Esophagus (tissue), 2 donors: Measurements from ENCODE around the gene SNRNP25. TPM values are rescaled to one million over a fixed set of nuclear protein-coding genes. Genes with fewer than 3 reads are reported as not detected.
"Not testable (repeated sequence)": the region's sequence is repeated elsewhere in the genome, so short reads cannot be mapped to it uniquely, and the experiment has no call there.

Source experiments
- H3K27ac ChIP-seq, 2 donors: one replicate each; pipeline ENCODE4 v1.5.1; 2013; ENCODE audit warnings: low read depth in 2 of 2, mild to moderate bottlenecking in 2 of 2, inconsistent platforms in 1 of 2, low read length in 1 of 2, moderate library complexity in 1 of 2
- H3K27me3 ChIP-seq, 2 donors: one replicate each; pipeline ENCODE4 v1.6.1; 2013; ENCODE audit warnings: low read length in 2 of 2, control low read depth in 1 of 2, mild to moderate bottlenecking in 1 of 2; ENCODE audit not compliant: insufficient read depth in 2 of 2, control insufficient read depth in 1 of 2
- H3K36me3 ChIP-seq, 2 donors: one replicate each; pipeline ENCODE4 v1.6.1; 2013; ENCODE audit warnings: low read length in 1 of 2; ENCODE audit not compliant: control insufficient read depth in 2 of 2, insufficient read depth in 2 of 2
- H3K4me1 ChIP-seq, 2 donors: one replicate each; pipeline ENCODE4 v1.6.1; 2013; ENCODE audit warnings: low read length in 1 of 2; ENCODE audit not compliant: control insufficient read depth in 2 of 2, insufficient read depth in 2 of 2
- H3K4me3 ChIP-seq, 2 donors: one replicate each; pipeline ENCODE4 v1.5.1; 2013; ENCODE audit warnings: low read length in 2 of 2, mild to moderate bottlenecking in 2 of 2, low read depth in 1 of 2, moderate library complexity in 1 of 2
- H3K9me3 ChIP-seq, 2 donors: one replicate each; pipeline ENCODE4 v1.6.1; 2013; ENCODE audit warnings: mild to moderate bottlenecking in 2 of 2, low read depth in 1 of 2, low read length in 1 of 2, moderate library complexity in 1 of 2; ENCODE audit not compliant: control insufficient read depth in 2 of 2, insufficient read depth in 1 of 2
- WGBS, 2 donors: extraction: QIAGEN DNeasy Blood & Tissue Kit; methylation state at CpG; one replicate each; pipeline ENCODE4 v1.1.7; 2013; 5-methylcytosine and 5-hydroxymethylcytosine counted together
- polyA plus RNA-seq, 2 donors: library from polyadenylated mRNA; stranded (reverse); fragments of 200-250 nt; gene quantifications; one replicate each; pipeline ENCODE4 v1.2.3, GENCODE V29; 2013
- donor health status: healthy with polysubstance abuse.
- donor health status: Bipolar disorder and iron deficiency.

SNRNP25 gene
- polyA plus RNA-seq: 10 to 100 TPM; 18.1 to 25.6 TPM

- Histone ChIP-seq H3K9me3 (no peaks in the 10 kb centered on the region), H3K27ac (peak within 1 kb of the TSS; percentile 51 to 76), H3K4me3 (peak within 1 kb of the TSS; percentile 84 to 86), H3K27me3 (no peaks in the 10 kb centered on the region), H3K36me3 (peaks cover 3 to 33% of the 10 kb centered on the region in 2 donors), H3K4me1 (peaks cover 0 to 3% of the 10 kb centered on the region in 2 donors)
- 0% methylated on average over 77 to 91 of the region's 91 CpGs for WGBS, 2 donors
Measured at GRCh38 chr16:53346-54236, at the start of gene SNRNP25, which contains the start of gene POLR3K. TSS of gene SNRNP25 (plus strand) at chr16:53828. CDS start at chr16:54017, 189 bp downstream. TSS of gene POLR3K (minus strand) at chr16:53608. CDS start at chr16:53586, 22 bp downstream.

GRCh38 chr16:9903-10665 lies 43.5 kb upstream of the SNRNP25 start:
- Histone ChIP-seq H3K4me1 (no peaks in the 10 kb centered on the region), H3K36me3 (no peaks in the 10 kb centered on the region), H3K27me3 (no peaks in the 10 kb centered on the region), H3K27ac (no peak overlapping the region), H3K9me3 (no peaks in the 10 kb centered on the region), H3K4me3 (peak overlapping the region in 1 of 2 donors; percentile 13)
- WGBS, 2 donors: 66 to 73% methylated on average over 38 to 48 of the region's 48 CpGs

- H3K9me3 ChIP-seq, H3K27me3 ChIP-seq, H3K4me3 ChIP-seq, H3K27ac ChIP-seq, H3K36me3 ChIP-seq, H3K4me1 ChIP-seq: not testable (repeated sequence)
- WGBS, 2 donors: 18 to 51% methylated on average over 6 to 18 of the region's 27 CpGs
Measured at GRCh38 chr16:10772-11171, 42.9 kb upstream of the SNRNP25 start.

GRCh38 chr16:17062-17765 lies 36.4 kb upstream of the SNRNP25 start:
- not testable (repeated sequence) for H3K36me3 ChIP-seq, H3K4me3 ChIP-seq, H3K27ac ChIP-seq, H3K4me1 ChIP-seq, H3K9me3 ChIP-seq, H3K27me3 ChIP-seq
- 91% methylated on average over 16 to 19 of the region's 20 CpGs for WGBS, 2 donors

GRCh38 chr16:20886-21285 lies 32.7 kb upstream of the SNRNP25 start:
- H3K36me3 ChIP-seq, H3K9me3 ChIP-seq, H3K4me1 ChIP-seq, H3K27ac ChIP-seq, H3K4me3 ChIP-seq, H3K27me3 ChIP-seq: not testable (repeated sequence)
- WGBS, 2 donors: 89 to 91% methylated on average over 12 of the region's 12 CpGs

GRCh38 chr16:24151-24550 lies 29.5 kb upstream of the SNRNP25 start:
- 91 to 94% methylated on average over 13 to 17 of the region's 22 CpGs for WGBS, 2 donors
- not testable (repeated sequence) for H3K36me3 ChIP-seq, H3K4me1 ChIP-seq, H3K4me3 ChIP-seq, H3K9me3 ChIP-seq, H3K27me3 ChIP-seq, H3K27ac ChIP-seq

- not testable (repeated sequence) for H3K36me3 ChIP-seq, H3K9me3 ChIP-seq, H3K27ac ChIP-seq, H3K4me3 ChIP-seq, H3K27me3 ChIP-seq, H3K4me1 ChIP-seq
- 33 to 35% methylated on average over 2 of the region's 5 CpGs for WGBS, 2 donors
Measured at GRCh38 chr16:25926-26348, 27.7 kb upstream of the SNRNP25 start.

GRCh38 chr16:30627-31026 lies 23.0 kb upstream of the SNRNP25 start:
- not testable (repeated sequence) for H3K36me3 ChIP-seq, H3K27ac ChIP-seq, H3K4me3 ChIP-seq, H3K4me1 ChIP-seq, H3K27me3 ChIP-seq, H3K9me3 ChIP-seq
- 61 to 71% methylated on average over 4 to 6 of the region's 7 CpGs for WGBS, 2 donors

- not testable (repeated sequence) for H3K4me3 ChIP-seq, H3K36me3 ChIP-seq
- 79 to 82% methylated on average over 4 to 5 of the region's 8 CpGs for WGBS, 2 donors
Measured at GRCh38 chr16:33154-33876, 20.3 kb upstream of the SNRNP25 start.

More at GRCh38 chr16:33154-33876, 20.3 kb upstream of the SNRNP25 start:
- H3K4me1 ChIP-seq, H3K9me3 ChIP-seq, H3K27me3 ChIP-seq, H3K27ac ChIP-seq: not testable (repeated sequence)
